Activated naive CD4-positive, alpha-beta T cell treated with anti-CD3 and anti-CD28 coated beads, Interleukin-2, amount 50 U/mL, for 72 hours (primary cell): ENCODE results near the gene P2RX2. TPM values are rescaled to one million over a fixed set of nuclear protein-coding genes. Genes with fewer than 3 reads are reported as not detected.

Source experiments
- ATAC-seq, 2 donors: fragments of 150-1000 bp; cut with Tn5 transposase; 2 replicates each; pipeline ENCODE4 v1.10.0; 2021; ENCODE audit warnings: mild to moderate bottlenecking in 2 of 2, moderate library complexity in 2 of 2
- DNase-seq, 2 donors: peaks; one replicate each; pipeline ENCODE4 v3.0.0; 2021 to 2022; ENCODE audit warnings: low spot score in 2 of 2
- H3K27ac Mint-ChIP-seq, 2 donors: one replicate each; pipeline ENCODE4 v1.8.0; 2022; ENCODE audit warnings: mild to moderate bottlenecking in 2 of 2, mixed read lengths in 2 of 2
- H3K36me3 Mint-ChIP-seq, 2 donors: one replicate each; pipeline ENCODE4 v1.8.0; 2022; ENCODE audit warnings: mixed read lengths in 2 of 2
- H3K9me3 Mint-ChIP-seq, 2 donors: one replicate each; pipeline ENCODE4 v1.8.0; 2022; ENCODE audit warnings: mixed read lengths in 2 of 2
- total RNA-seq, 2 donors: library from RNA; stranded (reverse); gene quantifications; one replicate each; pipeline ENCODE4 v1.2.3, GENCODE V29; 2022

Gene P2RX2
- total RNA-seq, 2 donors from 2014 or later, result not detected

- no peak for ATAC-seq
- DNase-seq, result no peak
- H3K36me3 Mint-ChIP-seq, result peaks cover 28 to 47% of the 10 kb centered on the region in 2 donors
- no peaks in the 10 kb centered on the region for H3K9me3 Mint-ChIP-seq
- no peak overlapping the region for H3K27ac Mint-ChIP-seq
Observed at GRCh38 chr12:132637811-132638210, 19.2 kb downstream of the P2RX2 start.

- ATAC-seq (peak in 1 of 2 donors; percentile 31), DNase-seq (no peak)
- Mint-ChIP-seq H3K27ac (no peak overlapping the region), H3K36me3 (peaks cover 28 to 47% of the 10 kb centered on the region in 2 donors), H3K9me3 (no peaks in the 10 kb centered on the region)
Observed at GRCh38 chr12:132638541-132639408, 20.2 kb downstream of the P2RX2 start.

- Mint-ChIP-seq H3K36me3 (peaks cover 24 to 38% of the 10 kb centered on the region in 2 donors), H3K27ac (peak overlapping the region; percentile 17 to 44), H3K9me3 (no peaks in the 10 kb centered on the region)
- no peak for ATAC-seq
- DNase-seq, result no peak
Observed at GRCh38 chr12:132639956-132640520, 21.5 kb downstream of the P2RX2 start.

GRCh38 chr12:132640936-132641335 lies 22.4 kb downstream of the P2RX2 start:
- no peak for DNase-seq
- peaks cover 15 to 29% of the 10 kb centered on the region in 2 donors for H3K36me3 Mint-ChIP-seq
- H3K27ac Mint-ChIP-seq, result no peak overlapping the region
- H3K9me3 Mint-ChIP-seq, result no peaks in the 10 kb centered on the region
- no peak for ATAC-seq

GRCh38 chr12:132641811-132642650 lies 23.5 kb downstream of the P2RX2 start:
- Mint-ChIP-seq H3K36me3 (peaks cover 12 to 26% of the 10 kb centered on the region in 2 donors), H3K27ac (peak overlapping the region in 1 of 2 donors; percentile 60), H3K9me3 (no peaks in the 10 kb centered on the region)
- ATAC-seq (no peak), DNase-seq (no peak)

GRCh38 chr12:132642846-132643835 lies 24.6 kb downstream of the P2RX2 start:
- Mint-ChIP-seq H3K27ac (no peak overlapping the region), H3K9me3 (no peaks in the 10 kb centered on the region), H3K36me3 (peaks cover 8 to 27% of the 10 kb centered on the region in 2 donors)
- ATAC-seq (no peak), DNase-seq (no peak)

- H3K9me3 Mint-ChIP-seq, result no peaks in the 10 kb centered on the region
- H3K36me3 Mint-ChIP-seq, result peaks cover 2 to 13% of the 10 kb centered on the region in 2 donors
- no peak for DNase-seq
- peak overlapping the region in 1 of 2 donors; percentile 60 for H3K27ac Mint-ChIP-seq
- peak in 1 of 2 donors; percentile 87 for ATAC-seq
Observed at GRCh38 chr12:132646850-132647249, 28.3 kb downstream of the P2RX2 start.

- no peak for ATAC-seq
- DNase-seq, result no peak
- Mint-ChIP-seq H3K36me3 (peaks cover 5 to 12% of the 10 kb centered on the region in 2 donors), H3K27ac (no peak overlapping the region), H3K9me3 (no peaks in the 10 kb centered on the region)
Observed at GRCh38 chr12:132647858-132648257, 29.3 kb downstream of the P2RX2 start.

GRCh38 chr12:132648616-132649225 lies 30.1 kb downstream of the P2RX2 start:
- DNase-seq, result no peak
- Mint-ChIP-seq H3K27ac (no peak overlapping the region), H3K9me3 (no peaks in the 10 kb centered on the region), H3K36me3 (peaks cover 10 to 12% of the 10 kb centered on the region in 2 donors)
- no peak for ATAC-seq

GRCh38 chr12:132649226-132649945 lies 30.8 kb downstream of the P2RX2 start:
- Mint-ChIP-seq H3K27ac (no peak overlapping the region), H3K36me3 (peaks cover 12% of the 10 kb centered on the region in 2 donors), H3K9me3 (no peaks in the 10 kb centered on the region)
- no peak for ATAC-seq
- DNase-seq, result no peak

GRCh38 chr12:132651444-132652100 lies 33.0 kb downstream of the P2RX2 start:
- H3K36me3 Mint-ChIP-seq, result peaks cover 13% of the 10 kb centered on the region in 2 donors
- H3K9me3 Mint-ChIP-seq, result no peaks in the 10 kb centered on the region
- ATAC-seq, result no peak
- DNase-seq, result no peak
- peak overlapping the region in 1 of 2 donors; percentile 26 for H3K27ac Mint-ChIP-seq

GRCh38 chr12:132653567-132654290 lies 35.2 kb downstream of the P2RX2 start:
- peaks cover 25 to 28% of the 10 kb centered on the region in 2 donors for H3K36me3 Mint-ChIP-seq
- DNase-seq (no peak), ATAC-seq (peak in 1 of 2 donors; percentile 66)
- peak overlapping the region in 1 of 2 donors; percentile 46 for H3K27ac Mint-ChIP-seq
- H3K9me3 Mint-ChIP-seq, result no peaks in the 10 kb centered on the region

- Mint-ChIP-seq H3K9me3 (no peaks in the 10 kb centered on the region), H3K36me3 (peaks cover 32 to 38% of the 10 kb centered on the region in 2 donors), H3K27ac (peak overlapping the region in 1 of 2 donors; percentile 12)
- no peak for ATAC-seq
- DNase-seq, result no peak
Observed at GRCh38 chr12:132657004-132657727, 38.6 kb downstream of the P2RX2 start.
